ENCODE data around the gene ZNF831.

GRCh38 chr20:59164686-59165391 lies 1.2 kb downstream of the ZNF831 start:
- TF ChIP-seq, protein P1, sequence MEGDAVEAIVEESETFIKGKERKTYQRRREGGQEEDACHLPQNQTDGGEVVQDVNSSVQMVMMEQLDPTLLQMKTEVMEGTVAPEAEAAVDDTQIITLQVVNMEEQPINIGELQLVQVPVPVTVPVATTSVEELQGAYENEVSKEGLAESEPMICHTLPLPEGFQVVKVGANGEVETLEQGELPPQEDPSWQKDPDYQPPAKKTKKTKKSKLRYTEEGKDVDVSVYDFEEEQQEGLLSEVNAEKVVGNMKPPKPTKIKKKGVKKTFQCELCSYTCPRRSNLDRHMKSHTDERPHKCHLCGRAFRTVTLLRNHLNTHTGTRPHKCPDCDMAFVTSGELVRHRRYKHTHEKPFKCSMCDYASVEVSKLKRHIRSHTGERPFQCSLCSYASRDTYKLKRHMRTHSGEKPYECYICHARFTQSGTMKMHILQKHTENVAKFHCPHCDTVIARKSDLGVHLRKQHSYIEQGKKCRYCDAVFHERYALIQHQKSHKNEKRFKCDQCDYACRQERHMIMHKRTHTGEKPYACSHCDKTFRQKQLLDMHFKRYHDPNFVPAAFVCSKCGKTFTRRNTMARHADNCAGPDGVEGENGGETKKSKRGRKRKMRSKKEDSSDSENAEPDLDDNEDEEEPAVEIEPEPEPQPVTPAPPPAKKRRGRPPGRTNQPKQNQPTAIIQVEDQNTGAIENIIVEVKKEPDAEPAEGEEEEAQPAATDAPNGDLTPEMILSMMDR (IDR thresholded peaks at IDR 0.05 in 4 of 5, conservative IDR thresholded peaks at IDR 0.05 in 1 of 5), result no peak
- no peak for TF ChIP-seq POLR2A (IDR thresholded peaks at IDR 0.05)
